ENCODE measurements around the gene UBAP1L. TPM values are rescaled to one million over a fixed set of nuclear protein-coding genes. Genes with fewer than 3 reads are reported as not detected.

The UBAP1L gene
- total RNA-seq, 1 experiment from 2014 or later, result 1.7 TPM

GRCh38 chr15:65069779-65070546, 45.0 kb downstream of the UBAP1L start:
- Histone ChIP-seq H3K36me3 (ENCODE audit: control insufficient read depth, insufficient read depth, low read length) (no peaks in the 10 kb centered on the region), H3K27ac (ENCODE audit: low read length) (no peak overlapping the region), H3K27me3 (ENCODE audit: control insufficient read depth, insufficient read depth, low read length) (peaks cover 6% of the 10 kb centered on the region; the same call in 1 of the 2 replicates), H3K9me3 (ENCODE audit: control insufficient read depth, insufficient read depth, low read depth, low read length) (no peaks in the 10 kb centered on the region), H3K4me3 (ENCODE audit: low read depth in 2 of 2, low read length in 2 of 2) (no peak overlapping the region), H3K4me1 (ENCODE audit: control insufficient read depth, insufficient read depth, low read length) (no peaks in the 10 kb centered on the region)
- intact Hi-C loops (cut with micrococcal nuclease; ENCODE audit: unreplicated experiment) (no loop called here), in situ Hi-C loops (cut with HindIII; ENCODE audit: low pct_unique_long_range_greater_than_20kb, low sequenced_read_pairs) (no loop called here)
- DNase-seq (ENCODE audit: low read depth, low spot score) (no peak), ATAC-seq (no peak)
- ChIA-PET POLR2A (no interaction called here), CTCF (interaction anchor here (0.6 kb wide), 1 partner anchor 217 kb away, joined by 7 read pairs; the partner anchor contains the start of gene PARP16)
- TF ChIP-seq SIN3A (IDR thresholded peaks at IDR 0.05; ENCODE audit: borderline replicate concordance, insufficient read depth, low read depth, low read length) (no peak), POLR2AphosphoS5 (IDR thresholded peaks at IDR 0.05; ENCODE audit: low read depth, low read length) (no peak), CTCF (IDR thresholded peaks at IDR 0.05) (no peak), TCF7L2 (IDR thresholded peaks at IDR 0.05; ENCODE audit: low read depth, low read length) (no peak)
- TF ChIP-seq, protein P1, sequence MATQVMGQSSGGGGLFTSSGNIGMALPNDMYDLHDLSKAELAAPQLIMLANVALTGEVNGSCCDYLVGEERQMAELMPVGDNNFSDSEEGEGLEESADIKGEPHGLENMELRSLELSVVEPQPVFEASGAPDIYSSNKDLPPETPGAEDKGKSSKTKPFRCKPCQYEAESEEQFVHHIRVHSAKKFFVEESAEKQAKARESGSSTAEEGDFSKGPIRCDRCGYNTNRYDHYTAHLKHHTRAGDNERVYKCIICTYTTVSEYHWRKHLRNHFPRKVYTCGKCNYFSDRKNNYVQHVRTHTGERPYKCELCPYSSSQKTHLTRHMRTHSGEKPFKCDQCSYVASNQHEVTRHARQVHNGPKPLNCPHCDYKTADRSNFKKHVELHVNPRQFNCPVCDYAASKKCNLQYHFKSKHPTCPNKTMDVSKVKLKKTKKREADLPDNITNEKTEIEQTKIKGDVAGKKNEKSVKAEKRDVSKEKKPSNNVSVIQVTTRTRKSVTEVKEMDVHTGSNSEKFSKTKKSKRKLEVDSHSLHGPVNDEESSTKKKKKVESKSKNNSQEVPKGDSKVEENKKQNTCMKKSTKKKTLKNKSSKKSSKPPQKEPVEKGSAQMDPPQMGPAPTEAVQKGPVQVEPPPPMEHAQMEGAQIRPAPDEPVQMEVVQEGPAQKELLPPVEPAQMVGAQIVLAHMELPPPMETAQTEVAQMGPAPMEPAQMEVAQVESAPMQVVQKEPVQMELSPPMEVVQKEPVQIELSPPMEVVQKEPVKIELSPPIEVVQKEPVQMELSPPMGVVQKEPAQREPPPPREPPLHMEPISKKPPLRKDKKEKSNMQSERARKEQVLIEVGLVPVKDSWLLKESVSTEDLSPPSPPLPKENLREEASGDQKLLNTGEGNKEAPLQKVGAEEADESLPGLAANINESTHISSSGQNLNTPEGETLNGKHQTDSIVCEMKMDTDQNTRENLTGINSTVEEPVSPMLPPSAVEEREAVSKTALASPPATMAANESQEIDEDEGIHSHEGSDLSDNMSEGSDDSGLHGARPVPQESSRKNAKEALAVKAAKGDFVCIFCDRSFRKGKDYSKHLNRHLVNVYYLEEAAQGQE (IDR thresholded peaks at IDR 0.05; ENCODE audit: insufficient read depth in 1 of 2, low read depth in 2 of 2, low read length in 1 of 2), result no peak
- BruUV-seq (replicated peaks), result no TSS peak

DNA sequence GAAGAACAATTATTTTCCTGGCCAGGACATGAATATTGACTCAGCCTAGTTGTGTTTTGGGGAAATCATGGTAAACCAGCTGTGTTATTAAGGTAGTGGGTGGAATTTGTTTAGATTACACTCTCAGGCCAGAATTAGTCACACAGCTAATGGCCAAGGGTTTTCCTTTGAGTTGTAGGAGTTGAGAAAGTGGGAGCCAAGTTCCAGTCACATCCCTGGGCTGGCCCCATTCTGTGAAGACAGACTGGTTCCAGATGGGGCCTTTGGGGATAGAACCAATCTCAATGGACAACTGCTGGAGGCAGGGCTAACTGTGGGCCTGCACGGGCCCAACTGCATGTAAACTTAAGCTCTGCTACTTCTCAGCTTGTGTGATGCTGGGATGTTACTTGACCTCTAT, 45.8 kb downstream of the UBAP1L start:
- CTCF ChIA-PET, result interaction anchor here (0.6 kb wide), 2 partner anchors 69 to 218 kb away, joined by 6 to 7 read pairs; partner anchors contain the start of gene PARP16
- no TSS peak for BruUV-seq (replicated peaks)
- POLR2A ChIA-PET, result no interaction called here
- no peak for DNase-seq (ENCODE audit: low read depth, low spot score)
- no peak overlapping the region for H3K4me3 ChIP-seq (ENCODE audit: low read depth in 2 of 2, low read length in 2 of 2)
- no peak for ATAC-seq
- H3K27me3 ChIP-seq (ENCODE audit: control insufficient read depth, insufficient read depth, low read length), result peaks cover 6% of the 10 kb centered on the region; the same call in 1 of the 2 replicates
- H3K27ac ChIP-seq (ENCODE audit: low read length), result no peak overlapping the region
- TF ChIP-seq, protein P1 (IDR thresholded peaks at IDR 0.05; ENCODE audit: insufficient read depth in 1 of 2, low read depth in 2 of 2, low read length in 1 of 2), result no peak
- TF ChIP-seq SIN3A (IDR thresholded peaks at IDR 0.05; ENCODE audit: borderline replicate concordance, insufficient read depth, low read depth, low read length), result no peak
- no peak for TF ChIP-seq TCF7L2 (IDR thresholded peaks at IDR 0.05; ENCODE audit: low read depth, low read length)
- TF ChIP-seq POLR2AphosphoS5 (IDR thresholded peaks at IDR 0.05; ENCODE audit: low read depth, low read length), result no peak
- TF ChIP-seq CTCF (IDR thresholded peaks at IDR 0.05), result no peak
- in situ Hi-C loops (cut with HindIII; ENCODE audit: low pct_unique_long_range_greater_than_20kb, low sequenced_read_pairs) (no loop called here), intact Hi-C loops (cut with micrococcal nuclease; ENCODE audit: unreplicated experiment) (no loop called here)
- no peaks in the 10 kb centered on the region for H3K36me3 ChIP-seq (ENCODE audit: control insufficient read depth, insufficient read depth, low read length)
- H3K9me3 ChIP-seq (ENCODE audit: control insufficient read depth, insufficient read depth, low read depth, low read length), result no peaks in the 10 kb centered on the region
- H3K4me1 ChIP-seq (ENCODE audit: control insufficient read depth, insufficient read depth, low read length), result no peaks in the 10 kb centered on the region

All from Panc1 (cell line).